HG03045 (cell line): Measurements from ENCODE around the gene NFATC1.

Source experiments
- ATAC-seq: cut with Tn5 transposase; IDR thresholded peaks from one replicate; pipeline ENCODE4 v1.9.1; 2021; ENCODE audit warnings: mild to moderate bottlenecking, moderate library complexity; ENCODE audit not compliant: unreplicated experiment

The NFATC1 gene

DNA sequence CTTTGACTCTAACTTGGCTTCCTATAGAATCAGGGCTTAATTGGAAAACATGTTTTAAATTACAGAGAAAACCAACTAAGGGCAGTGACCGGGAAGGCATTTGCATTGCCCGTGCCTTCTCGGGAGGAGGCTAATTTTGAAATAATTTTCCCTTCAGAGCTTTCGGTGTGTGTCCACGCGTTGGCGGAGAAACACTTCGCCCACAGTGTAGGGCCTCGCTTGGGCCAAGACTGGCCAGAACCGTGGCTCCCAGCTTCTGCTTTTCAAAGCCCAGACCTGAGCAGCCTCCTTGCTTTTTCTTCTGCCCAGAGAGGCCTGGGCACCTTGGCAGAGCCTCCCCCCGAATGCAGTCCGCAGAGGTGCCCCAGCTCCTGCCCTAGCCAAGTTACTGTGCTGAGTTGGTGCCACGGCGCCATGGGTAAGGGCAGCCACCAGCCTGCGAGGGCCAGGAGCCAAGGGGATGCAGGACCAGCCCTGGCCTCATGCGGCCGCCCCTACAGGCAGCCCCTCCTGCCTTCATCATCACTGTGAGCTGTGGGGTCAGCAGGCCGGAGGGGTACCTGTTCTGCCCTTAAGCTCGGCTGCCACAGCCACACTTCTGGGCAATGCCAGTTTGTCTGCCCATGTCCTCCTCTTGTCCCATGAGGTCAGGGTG is 57.4 kb downstream of the NFATC1 start:
- no peak for ATAC-seq

GRCh38 chr18:79453816-79454735 is 58.3 kb downstream of the NFATC1 start:
- no peak for ATAC-seq

DNA sequence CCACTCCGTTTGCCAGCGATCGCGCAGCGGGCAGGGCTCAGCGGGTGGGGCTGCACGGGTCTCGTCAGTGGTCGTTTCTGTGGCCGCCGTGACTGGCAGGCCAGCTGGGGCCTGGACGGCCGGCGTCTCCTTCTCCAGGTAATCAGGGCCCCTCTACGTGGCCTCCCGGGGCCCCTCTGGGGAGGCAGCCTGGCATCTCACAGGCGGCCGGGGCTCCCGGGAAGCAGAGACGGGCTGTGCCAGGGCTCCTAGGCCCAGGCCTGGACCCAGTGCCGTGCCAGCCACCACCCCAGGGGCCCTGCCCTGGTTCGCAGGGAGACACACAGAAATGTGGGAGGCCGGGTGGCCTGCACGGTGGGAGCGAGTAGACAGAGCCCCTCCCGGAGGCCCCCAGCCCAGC is 59.5 kb downstream of the NFATC1 start:
- no peak for ATAC-seq

GRCh38 chr18:79456105-79456980 is 60.6 kb downstream of the NFATC1 start:
- ATAC-seq = no peak

GRCh38 chr18:79457239-79457638 is 61.5 kb downstream of the NFATC1 start:
- no peak for ATAC-seq

DNA sequence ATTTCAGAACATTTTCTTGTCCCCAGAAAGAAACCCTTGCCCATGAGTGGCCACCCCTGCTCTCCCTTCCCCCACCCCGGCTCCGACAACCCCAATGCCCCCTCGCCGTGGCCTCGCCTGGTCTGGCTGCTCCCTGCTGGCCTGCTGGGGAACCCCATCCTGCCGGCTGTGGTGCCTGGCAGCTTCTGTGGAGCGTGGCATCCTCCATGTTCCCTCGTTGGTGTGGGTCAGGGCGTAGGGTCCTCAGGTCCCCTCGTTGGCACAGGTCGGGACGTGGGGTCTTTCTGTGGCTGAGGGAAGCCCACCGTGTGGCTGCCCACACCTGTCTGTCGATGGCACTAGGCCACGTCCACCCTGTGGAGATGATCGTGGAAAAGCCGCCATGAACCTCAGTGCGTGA is 61.9 kb downstream of the NFATC1 start:
- no peak for ATAC-seq

DNA sequence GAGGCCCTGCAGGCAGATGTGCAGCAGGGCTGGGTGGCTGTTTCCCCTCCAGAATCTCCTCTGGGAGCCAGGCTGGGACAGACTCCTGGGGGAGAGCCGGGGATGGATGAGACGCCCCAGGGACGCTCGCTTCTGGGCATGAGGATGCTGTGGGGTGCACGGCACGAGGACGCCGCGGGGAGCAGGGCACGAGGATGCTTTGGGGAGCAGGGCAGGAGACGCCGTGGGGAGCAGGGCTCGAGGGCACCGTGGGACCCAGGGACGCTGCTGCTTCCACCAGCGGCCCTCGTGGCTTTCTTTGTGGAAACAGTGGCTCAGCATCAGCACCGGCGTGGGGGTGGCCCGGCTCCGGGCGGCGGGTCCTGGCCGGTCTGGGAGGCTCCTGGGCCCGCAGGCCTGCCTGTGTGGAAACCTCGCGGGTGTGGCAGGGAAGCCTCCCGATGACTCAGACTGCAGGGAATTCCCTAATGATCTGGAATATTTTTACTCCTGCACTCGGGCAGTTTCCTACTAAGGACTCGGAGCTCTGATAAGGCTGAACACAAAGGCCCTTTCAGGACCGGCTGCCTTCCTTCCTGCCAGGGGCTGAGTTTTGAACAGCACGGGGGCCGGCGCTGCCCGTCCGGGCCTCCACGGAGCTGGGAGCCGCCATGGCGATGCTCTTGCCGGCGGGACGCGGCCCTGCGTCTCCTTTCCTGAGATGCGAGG is 62.6 kb downstream of the NFATC1 start:
- ATAC-seq = no peak

GRCh38 chr18:79458917-79459803 is 63.4 kb downstream of the NFATC1 start:
- ATAC-seq = no peak

- no peak for ATAC-seq
Measured at GRCh38 chr18:79459946-79460480, 64.3 kb downstream of the NFATC1 start.

DNA sequence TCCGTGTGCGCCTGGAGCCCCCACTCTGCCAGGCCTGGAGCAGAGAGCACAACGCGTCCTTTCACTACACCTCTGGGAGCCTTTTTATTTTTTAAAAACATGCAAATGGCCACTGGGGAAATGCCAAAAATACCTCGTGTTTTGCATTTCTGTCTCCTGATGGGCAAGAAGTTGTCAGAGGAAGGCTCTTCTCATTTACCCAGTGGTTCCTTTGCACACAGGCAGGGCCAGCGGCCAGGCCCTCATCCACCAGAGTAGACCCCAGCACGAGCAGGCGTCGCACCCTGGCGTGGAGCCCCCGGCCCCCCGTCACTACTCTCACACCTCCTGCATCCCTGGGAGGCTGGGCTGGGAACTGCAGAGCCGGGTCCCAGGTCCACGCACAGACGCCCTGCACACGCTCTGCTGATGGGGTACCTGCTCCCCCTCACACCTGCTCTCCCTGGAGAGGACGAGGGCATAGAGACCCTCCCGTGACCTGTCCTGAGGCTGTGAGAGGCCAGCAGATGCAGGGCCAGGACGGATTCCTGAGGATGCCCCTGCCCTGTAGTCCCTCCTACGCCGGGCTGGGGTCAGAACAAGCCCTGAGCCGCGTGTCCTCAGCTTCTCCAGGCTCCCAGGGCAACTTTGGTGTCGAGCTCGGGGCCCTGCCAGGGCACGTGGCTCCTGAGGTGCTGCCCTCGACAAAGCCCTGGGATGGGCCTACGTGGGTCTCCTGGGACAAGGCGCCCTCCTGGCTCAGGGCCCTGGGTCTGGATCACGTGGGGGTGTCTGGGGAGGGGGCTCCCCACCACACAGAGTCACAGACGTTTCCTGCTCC is 65.0 kb downstream of the NFATC1 start:
- peak; percentile 66 for ATAC-seq

DNA sequence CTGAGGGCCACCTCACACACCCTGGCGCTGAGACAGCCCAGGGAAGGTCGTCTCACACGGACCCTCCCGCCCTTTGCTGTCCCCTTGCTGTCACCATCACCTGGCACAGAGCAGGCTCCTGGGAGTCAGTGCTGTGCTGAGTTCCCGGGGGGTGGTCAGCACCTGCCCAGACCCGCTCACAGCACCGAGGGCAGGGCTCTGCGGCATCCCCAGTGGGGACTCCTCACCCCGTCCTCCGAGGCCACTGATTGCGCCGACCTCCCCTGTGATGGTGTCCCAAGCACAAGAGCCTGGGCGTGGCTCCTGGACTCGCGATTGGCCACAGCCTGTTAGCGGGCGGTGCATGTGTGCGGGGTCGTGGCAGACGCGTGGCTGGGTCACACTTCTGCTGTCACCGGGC is 65.9 kb downstream of the NFATC1 start:
- ATAC-seq = no peak

GRCh38 chr18:79463424-79463960 is 67.8 kb downstream of the NFATC1 start:
- no peak for ATAC-seq

- no peak for ATAC-seq
Measured at GRCh38 chr18:79465392-79465991, 69.8 kb downstream of the NFATC1 start.

GRCh38 chr18:79466591-79466990 is 70.9 kb downstream of the NFATC1 start:
- ATAC-seq = peak; percentile 48

DNA sequence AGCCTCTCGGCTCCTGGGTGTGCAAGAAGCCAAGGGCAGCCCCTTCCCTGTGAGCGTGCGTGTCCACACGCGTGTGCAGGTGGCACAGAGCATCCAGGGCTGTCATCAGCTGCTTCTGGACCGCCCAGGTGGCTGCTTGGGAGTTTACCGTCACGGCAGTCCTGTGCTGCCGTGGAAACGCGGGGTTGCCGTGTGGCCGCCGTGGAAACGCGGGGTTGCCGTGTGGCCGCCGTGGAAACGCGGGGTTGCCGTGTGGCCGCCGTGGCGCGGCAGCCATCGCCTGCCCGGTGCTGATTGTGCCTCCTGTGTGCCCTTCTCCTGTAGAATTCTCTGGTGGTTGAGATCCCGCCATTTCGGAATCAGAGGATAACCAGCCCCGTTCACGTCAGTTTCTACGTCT is 71.4 kb downstream of the NFATC1 start:
- ATAC-seq = no peak

DNA sequence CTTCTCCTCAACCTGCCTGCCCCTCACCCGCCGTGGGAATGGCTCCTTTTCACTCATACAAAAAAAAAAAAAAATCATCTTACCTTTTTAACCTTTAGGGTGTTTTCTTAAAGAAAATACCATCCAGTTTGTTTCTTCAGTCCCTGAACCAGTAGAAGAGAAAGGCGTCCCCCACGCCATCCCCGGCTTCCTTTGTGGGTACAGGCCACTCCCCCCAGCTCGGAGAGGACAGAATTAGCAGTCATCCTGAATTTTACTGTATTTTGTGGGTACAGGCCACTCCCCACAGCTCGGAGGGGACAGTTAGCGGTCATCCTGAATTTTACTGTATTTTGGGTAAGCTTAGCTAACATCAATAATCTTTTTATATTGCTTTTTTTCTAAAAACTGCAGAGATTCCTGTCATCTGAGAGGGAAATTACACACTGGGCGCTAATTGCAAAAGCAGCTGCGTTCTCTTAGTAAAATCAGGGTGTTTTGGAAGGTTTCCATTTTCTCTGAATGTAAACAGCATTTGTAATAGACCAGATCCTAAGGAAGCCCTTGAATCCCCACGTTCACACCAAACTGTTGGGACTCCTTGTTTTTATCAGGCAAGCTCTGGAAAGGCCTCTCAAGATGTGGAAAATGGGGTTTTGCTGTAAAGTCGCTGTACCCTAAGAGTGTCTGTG is 72.5 kb downstream of the NFATC1 start:
- ATAC-seq = no peak

DNA sequence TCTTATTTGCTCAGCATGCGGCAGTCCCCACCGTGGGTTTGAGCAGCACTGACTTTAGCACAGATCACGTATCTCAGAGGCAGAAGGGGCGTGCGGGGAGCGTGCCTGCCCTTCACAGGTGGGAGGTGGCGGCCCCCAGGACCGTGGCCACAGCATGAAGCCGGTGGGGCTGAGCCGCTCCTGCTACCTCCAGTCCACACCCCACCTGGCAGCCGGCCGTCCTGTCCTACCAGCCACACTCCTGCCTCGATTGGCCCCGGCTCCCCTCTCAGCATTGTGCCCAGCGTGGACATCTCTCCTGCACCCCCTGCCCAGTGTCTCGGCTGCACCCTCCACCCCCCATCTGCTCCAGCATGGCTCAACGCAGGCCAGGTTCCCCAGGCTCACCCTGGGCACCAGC is 73.6 kb downstream of the NFATC1 start:
- no peak for ATAC-seq
